GM10248 (cell line): Measurements from ENCODE around the gene PRPF39.

Source experiments
- CTCF ChIA-PET: fragments of 300-600 bp; sonication (Branson Sonifier 250); formaldehyde crosslinking; extraction: SDS; loops from one replicate; lab custom pipeline; 2021; ENCODE audit warnings: antibody characterized with exemption; lab: Yijun Ruan, JAX
- POLR2A ChIA-PET: fragments of 350-650 bp; sonication (Branson Sonifier 250); formaldehyde crosslinking; extraction: SDS; loops from one replicate; lab custom pipeline; 2020; ENCODE audit warnings: antibody characterized with exemption; lab: Yijun Ruan, JAX
- DNase-seq: peaks from one replicate; pipeline ENCODE4 v3.0.0; 2012; ENCODE audit errors: extremely low spot score
- TF ChIP-seq, protein P1 (sequence below): IDR thresholded peaks from 2 replicates; pipeline ENCODE4 v1.5.1; 2012; ENCODE audit warnings: mild to moderate bottlenecking, low read depth; ENCODE audit errors: extremely low read depth, missing control alignments, control extremely low read depth

Gene PRPF39

DNA sequence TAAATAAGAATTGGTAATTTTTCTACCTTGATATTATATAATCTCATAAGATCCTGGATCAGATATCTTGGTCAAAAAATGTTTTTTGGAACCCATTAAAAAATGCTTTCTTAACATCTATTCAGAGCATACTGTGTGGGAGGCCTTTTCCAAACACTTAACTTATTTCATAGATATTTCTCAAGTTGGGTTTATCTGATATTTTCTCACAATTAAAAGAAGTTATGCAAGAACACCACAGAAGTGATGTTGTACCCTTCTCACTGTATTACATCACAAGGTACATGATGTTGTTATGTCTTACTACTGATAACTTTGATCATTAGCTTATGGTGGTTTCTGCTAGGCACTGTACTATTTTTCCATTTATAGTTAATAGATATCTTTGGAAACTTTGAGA is 23.4 kb upstream of the PRPF39 start:
- no peak for DNase-seq
- ChIA-PET CTCF (interaction anchor here (1.1 kb wide), 1 partner anchor 11 kb away, joined by 3 read pairs; no protein-coding TSS in a partner anchor), POLR2A (no interaction called here)
- TF ChIP-seq, protein P1, sequence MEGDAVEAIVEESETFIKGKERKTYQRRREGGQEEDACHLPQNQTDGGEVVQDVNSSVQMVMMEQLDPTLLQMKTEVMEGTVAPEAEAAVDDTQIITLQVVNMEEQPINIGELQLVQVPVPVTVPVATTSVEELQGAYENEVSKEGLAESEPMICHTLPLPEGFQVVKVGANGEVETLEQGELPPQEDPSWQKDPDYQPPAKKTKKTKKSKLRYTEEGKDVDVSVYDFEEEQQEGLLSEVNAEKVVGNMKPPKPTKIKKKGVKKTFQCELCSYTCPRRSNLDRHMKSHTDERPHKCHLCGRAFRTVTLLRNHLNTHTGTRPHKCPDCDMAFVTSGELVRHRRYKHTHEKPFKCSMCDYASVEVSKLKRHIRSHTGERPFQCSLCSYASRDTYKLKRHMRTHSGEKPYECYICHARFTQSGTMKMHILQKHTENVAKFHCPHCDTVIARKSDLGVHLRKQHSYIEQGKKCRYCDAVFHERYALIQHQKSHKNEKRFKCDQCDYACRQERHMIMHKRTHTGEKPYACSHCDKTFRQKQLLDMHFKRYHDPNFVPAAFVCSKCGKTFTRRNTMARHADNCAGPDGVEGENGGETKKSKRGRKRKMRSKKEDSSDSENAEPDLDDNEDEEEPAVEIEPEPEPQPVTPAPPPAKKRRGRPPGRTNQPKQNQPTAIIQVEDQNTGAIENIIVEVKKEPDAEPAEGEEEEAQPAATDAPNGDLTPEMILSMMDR = no peak

DNA sequence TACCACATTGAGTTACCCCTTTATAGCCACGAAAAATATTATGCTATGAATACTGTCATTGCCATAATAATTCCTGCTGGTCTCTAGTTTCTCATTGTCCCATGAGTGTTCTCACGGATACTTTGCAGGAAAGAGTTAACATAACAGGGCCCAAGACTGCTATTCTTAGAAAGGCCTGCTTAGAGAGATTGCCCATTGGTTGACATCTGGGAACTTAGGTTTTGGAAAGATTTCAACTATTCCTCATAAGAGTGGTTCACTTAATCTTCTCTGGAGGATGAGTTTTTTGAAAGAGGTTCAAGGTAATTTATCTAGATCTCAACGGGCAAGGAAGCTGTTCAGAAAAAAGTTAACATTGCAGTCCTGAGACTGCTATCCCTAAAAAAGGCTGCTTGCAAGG is 18.4 kb upstream of the PRPF39 start:
- TF ChIP-seq, protein P1 = no peak
- CTCF ChIA-PET = interaction anchor here (1.0 to 3.4 kb wide), 3 partner anchors 12 to 57 kb away, joined by 3 to 13 read pairs (median 3); no protein-coding TSS in a partner anchor
- POLR2A ChIA-PET = no interaction called here
- DNase-seq = no peak

DNA sequence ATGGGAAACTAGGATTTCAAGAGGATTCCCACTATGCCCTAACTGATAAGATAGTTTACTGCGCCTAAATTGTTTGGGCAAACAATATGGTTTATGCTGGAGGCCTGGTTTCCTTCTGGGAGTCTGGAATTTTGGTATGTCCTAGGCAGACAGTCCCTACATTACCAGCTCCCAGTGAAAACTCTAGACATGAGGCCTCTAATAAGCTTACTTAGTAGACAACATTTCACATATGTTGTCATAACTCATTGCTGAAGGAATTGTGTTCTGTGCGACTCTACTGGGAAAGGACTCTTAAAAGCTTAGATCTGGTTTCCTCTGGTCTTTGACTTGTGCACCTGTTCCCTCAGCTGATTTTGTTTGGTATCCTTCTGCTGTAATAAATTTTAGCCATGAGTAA is 18.0 kb upstream of the PRPF39 start:
- no peak for DNase-seq
- TF ChIP-seq, protein P1 = no peak
- CTCF ChIA-PET = interaction anchor here (1.0 to 3.4 kb wide), 3 partner anchors 12 to 57 kb away, joined by 3 to 13 read pairs (median 3); no protein-coding TSS in a partner anchor
- POLR2A ChIA-PET = no interaction called here

DNA sequence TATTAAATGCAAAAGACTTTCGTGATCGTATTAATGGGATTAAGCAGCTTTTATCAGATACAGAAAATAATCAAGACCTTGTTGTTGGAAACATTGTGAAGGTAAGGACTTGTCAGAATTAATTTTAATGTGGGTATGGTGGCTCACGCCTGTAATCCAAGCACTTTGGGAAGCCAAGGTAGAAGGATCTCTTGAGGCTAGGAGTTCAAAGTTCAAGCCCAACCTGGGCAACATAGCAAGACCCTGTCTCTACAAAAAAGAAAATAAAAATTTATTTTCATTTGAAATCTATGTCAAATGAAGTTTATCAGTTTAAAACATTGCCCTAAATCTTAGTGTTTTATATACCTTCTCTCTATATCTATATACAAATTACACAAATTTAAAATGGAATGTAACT is 17.2 kb upstream of the PRPF39 start:
- POLR2A ChIA-PET = no interaction called here
- no peak for DNase-seq
- TF ChIP-seq, protein P1 = no peak
- CTCF ChIA-PET = interaction anchor here (0.8 to 3.4 kb wide), 4 partner anchors 12 to 187 kb away, joined by 3 to 13 read pairs (median 5); no protein-coding TSS in a partner anchor

DNA sequence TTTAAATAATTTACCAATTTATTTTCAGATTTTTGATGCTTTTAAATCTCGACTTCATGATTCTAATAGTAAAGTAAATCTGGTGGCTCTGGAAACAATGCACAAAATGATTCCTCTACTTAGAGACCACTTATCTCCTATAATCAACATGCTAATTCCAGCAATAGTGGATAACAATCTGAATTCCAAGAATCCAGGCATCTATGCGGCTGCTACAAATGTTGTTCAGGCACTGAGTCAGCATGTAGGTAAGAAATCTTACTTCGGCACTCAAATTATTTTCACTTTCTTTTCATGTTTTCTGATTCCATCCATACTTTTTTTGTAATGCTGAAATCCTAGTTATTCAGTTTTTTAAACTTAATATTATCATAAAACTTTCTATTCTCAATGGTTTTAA is 15.5 kb upstream of the PRPF39 start:
- no peak for DNase-seq
- POLR2A ChIA-PET = no interaction called here
- CTCF ChIA-PET = interaction anchor here (0.9 to 3.4 kb wide), 3 partner anchors 10 to 30 kb away, joined by 3 to 13 read pairs (median 7); no protein-coding TSS in a partner anchor
- TF ChIP-seq, protein P1 = no peak

DNA sequence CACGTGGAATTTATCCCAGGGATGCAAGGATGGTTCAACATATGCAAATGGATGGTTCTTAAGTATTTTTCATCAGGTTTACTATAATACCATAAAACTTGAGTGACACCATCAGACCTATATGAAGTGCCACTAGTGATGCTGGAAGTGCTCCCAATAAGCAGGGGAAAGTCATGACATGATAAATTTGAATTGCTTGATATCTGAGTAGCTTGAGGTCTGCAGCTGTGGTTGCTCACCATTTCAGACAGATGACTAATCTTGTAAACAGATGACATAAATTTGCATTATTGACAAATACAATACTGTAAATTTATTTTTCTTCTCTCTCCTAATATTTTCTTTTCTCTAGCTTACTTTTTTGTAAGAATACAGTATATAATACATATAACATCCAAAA is 13.7 kb upstream of the PRPF39 start:
- ChIA-PET CTCF (interaction anchor here (1.8 to 2.3 kb wide), 2 partner anchors 9 to 11 kb away, joined by 6 to 8 read pairs; no protein-coding TSS in a partner anchor), POLR2A (no interaction called here)
- TF ChIP-seq, protein P1 = no peak
- DNase-seq = no peak
